T-helper 2 cell treated with Interferon-gamma antibody and Interleukin-4, amounts not matched to agents 100 ng/mL and 5 ng/mL, for 36 hours (primary cell): Measurements from ENCODE around the gene EDIL3. TPM values are rescaled to one million over a fixed set of nuclear protein-coding genes. Genes with fewer than 3 reads are reported as not detected.

Source experiments
- intact Hi-C: fragments of 100-400 bp; cut with micrococcal nuclease; formaldehyde crosslinking; loops from one replicate; pipeline ENCODE4 v1.15.1; 2023
- total RNA-seq: library from RNA; stranded (reverse); gene quantifications from 2 replicates; pipeline ENCODE4 v1.2.3, GENCODE V29; 2022

EDIL3 gene
- total RNA-seq, 1 donor from 2014 or later = not detected

GRCh38 chr5:83972236-83972635 is 412.4 kb downstream of the EDIL3 start:
- intact Hi-C loops = no loop called here

GRCh38 chr5:83967417-83967816 is 417.3 kb downstream of the EDIL3 start:
- intact Hi-C loops = no loop called here

DNA sequence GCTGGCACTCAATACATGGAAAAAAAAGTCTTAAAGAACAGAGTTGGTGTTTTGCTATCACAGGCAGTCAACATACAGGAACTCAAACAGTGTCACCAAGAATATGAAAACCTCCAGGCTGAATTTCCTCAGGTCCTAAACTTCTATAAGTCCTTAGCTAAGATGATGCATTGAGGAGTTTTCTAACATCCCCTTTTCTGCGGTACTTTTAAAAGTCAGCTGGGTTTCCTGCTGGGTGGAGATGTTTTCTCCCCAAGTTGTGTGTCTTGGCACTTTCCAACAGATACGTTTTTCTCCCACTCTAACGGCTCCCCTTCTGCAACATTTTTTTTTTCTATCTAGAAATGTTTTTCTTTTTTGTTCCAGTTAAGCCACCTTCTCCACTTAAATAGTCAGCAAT is 419.2 kb downstream of the EDIL3 start:
- intact Hi-C loops = no loop called here

- intact Hi-C loops = no loop called here
Observed at GRCh38 chr5:83964271-83964670, 420.4 kb downstream of the EDIL3 start.

- intact Hi-C loops = no loop called here
Observed at GRCh38 chr5:83957188-83957587, 427.5 kb downstream of the EDIL3 start.

DNA sequence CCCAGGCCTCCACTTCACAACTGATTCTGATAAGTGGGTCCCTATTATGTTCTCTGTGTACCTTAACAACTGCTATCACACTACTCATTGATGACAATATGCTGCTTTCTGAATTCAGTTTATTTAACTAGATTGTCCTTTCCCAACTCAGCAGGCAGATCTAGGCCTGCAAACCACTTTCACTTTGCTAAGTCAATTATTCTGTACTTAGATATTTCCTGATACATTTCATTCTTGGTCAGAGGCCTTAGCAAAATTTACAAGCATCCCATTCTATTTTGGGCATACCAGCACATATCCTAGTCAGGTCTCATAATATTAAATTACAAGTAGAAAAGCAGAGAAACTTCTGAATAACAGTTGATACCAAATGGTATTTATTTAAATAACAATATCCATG is 428.3 kb downstream of the EDIL3 start:
- intact Hi-C loops = no loop called here

DNA sequence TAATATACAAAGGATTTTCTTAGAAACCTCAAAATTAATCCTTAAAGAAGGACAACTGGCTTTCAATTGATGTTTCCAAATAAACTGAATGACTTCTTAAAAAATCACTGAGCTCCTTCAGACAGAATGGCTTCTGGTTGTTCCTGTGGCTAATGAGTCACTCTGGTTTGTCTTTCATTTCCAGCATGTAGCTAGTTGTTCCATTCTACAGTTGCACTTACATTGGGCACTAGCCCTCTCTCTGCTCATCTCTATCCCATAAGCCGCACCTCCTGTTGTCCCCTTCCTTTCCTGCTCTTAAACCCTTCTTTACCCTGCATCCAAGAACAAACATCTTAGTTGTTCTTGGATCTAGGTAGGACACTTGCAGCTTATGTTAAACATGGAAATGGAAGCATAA is 428.8 kb downstream of the EDIL3 start:
- intact Hi-C loops = no loop called here

- intact Hi-C loops = no loop called here
Observed at GRCh38 chr5:83947763-83948162, 436.9 kb downstream of the EDIL3 start.

- intact Hi-C loops = no loop called here
Observed at GRCh38 chr5:83946516-83946915, 438.2 kb downstream of the EDIL3 start.

DNA sequence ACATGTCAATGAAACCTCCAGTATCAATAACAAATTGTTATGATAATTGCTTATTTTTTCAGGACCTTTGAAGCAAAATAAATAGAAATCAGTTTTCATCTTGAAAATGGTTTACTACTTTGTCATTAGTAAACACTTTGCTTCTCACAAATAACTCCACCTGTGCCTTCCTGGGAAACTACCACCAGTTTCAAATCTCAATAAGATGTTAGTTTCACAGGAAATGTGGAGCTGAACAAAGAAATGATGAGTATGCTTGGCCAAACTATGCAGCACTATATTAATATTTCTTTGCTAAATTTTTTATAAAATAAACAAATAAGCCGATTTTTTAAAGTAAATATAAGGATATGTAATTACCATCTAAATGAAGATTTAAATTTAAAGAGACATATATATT is 442.5 kb downstream of the EDIL3 start:
- intact Hi-C loops = no loop called here

DNA sequence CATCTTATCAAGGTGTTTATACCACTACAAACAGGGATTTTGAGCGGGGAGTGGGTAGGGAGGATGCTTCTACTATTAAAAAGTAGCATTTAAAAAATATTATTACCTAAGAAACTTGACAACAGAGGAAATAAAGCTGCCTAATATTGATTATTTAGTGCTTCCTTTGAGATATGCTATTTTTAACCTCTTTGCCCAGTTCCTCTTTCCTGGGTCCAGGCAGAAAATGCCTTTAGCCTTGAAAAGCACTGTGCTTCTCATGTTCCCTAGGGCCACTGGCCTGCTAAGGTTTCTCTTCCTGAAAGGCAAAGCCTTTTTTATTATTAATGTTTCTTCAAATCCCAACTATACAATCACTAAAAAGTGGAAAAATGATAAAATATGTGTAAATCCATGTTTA is 446.8 kb downstream of the EDIL3 start:
- intact Hi-C loops = no loop called here

GRCh38 chr5:83931969-83932368 is 452.7 kb downstream of the EDIL3 start:
- intact Hi-C loops = no loop called here

DNA sequence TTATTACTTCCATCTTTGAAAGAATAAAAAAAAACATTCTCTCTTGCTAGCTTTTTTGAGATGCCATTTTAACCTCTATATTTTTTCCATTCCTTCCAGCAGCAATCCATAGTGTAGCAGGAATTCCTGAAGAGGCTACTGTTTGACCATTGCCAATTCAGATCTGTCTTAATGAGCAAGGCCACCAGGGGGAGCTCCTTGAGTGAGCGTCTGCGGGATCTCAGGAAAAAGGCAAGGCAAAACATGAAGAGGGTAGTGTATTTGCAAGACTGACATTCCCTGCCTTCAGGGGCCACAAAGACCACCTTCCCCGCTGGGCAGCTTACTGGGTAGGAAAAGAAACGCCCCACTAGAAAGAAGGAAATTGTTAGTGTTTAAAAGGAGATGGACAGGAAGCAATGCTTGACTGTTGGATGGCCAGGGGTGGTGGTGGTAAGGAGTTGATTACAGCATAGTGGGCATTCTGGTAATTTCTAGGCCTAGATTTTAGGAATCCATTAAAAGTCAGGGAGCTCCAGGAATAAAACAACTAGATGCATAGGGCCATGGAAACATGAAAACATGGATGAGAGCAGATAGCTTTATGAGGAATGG is 457.4 kb downstream of the EDIL3 start:
- intact Hi-C loops = no loop called here

DNA sequence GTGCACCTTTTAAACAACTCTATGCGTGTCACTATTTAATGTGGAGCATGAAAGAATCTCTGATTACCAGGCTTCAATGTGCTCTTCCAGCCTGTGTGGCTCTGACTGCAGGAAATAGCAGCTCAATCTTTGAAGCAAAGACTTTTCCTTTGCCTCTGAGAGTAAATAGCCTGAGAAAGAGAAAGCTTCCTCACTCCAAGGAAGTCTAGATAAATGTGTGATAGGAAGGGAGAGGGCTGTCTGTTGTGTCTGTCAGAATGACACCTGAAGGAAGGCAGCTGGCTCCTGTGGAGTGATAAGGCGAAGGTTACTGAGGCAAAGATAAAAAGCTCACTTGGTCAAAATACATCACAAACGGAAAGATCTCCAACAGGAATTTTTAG is 458.7 kb downstream of the EDIL3 start:
- intact Hi-C loops = no loop called here

- intact Hi-C loops = no loop called here
Observed at GRCh38 chr5:83925321-83925954, 459.2 kb downstream of the EDIL3 start.

DNA sequence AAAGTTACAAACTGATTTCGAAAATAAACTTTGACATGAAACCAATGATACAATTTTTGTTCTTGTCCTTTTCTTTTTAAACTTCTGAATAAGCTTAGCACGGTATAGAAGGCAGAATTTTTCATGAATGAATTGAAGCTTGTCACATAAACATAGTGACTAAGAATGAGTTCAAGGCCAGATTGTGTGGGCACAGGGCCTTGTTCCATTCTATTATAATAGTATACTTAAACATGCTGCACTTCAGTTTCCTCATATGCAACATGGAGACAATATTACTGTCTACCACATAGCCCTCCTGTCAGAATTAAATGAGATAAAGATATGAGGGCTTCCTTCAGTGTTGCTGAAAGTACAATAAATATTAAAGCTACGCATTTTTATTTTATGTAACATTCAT is 459.8 kb downstream of the EDIL3 start:
- intact Hi-C loops = no loop called here

- intact Hi-C loops = no loop called here
Observed at GRCh38 chr5:83924171-83924570, 460.5 kb downstream of the EDIL3 start.

DNA sequence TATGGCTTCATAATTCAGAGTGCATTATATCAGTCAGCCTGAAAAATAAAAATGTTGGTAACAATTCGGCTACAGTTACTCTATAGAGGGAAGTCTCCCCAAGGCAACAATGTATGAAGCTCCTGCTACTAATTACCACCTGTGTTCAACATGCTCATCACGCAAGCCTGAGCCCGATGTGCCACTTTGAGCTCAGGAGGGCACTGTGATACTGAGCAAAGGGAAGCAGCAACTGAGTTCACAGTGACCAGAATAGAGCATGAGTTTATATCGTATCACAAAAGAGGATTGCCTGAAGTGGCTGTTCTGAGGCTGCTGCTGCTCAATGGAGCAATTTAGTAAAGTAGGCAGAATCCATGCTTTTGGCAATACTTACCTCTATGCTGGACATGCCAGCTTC is 462.0 kb downstream of the EDIL3 start:
- intact Hi-C loops = no loop called here

- intact Hi-C loops = no loop called here
Observed at GRCh38 chr5:83921666-83922193, 462.9 kb downstream of the EDIL3 start.

DNA sequence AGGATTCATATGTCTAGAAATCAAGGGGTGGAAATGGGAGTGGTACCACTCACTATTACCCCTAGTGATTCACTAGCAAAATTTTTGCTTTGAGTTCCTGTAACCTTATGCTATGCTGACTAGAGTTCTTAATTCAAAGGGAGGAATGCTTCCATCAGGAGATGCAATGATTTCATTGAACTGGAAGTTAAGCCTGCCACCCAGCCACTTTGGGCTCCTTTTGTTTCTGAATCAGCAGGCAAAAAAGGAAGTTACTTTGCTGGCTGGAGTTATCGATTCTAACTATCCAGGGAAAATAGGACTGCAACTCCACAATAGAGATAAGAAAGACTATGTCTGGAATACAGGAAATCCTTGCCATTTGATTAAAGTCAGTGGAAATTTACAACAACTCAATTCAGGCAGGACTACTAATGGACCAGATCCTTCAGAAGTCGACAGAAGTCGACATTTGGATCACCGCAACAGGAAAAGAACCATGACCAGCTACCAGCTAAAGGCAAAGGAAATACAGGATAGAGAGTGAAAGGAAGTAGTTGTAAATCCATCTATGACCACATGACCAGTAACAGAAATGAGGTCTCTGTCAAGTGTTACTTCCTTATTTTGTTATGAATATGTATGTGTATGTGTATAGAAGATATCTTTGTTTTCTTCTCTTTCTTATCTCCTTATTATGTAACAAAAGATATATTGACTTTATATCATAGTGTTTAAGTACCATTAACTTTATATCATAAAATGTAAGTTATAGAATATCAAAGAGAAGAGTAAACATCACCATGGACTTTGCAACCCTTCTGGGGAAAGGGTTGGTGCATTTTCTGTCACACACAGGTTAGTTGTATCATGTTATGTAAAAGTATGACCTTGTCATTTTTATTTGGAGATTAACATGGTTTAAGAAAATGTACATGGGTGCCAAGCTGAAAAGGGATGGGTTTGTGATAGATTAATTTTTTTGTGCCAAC is 465.3 kb downstream of the EDIL3 start:
- intact Hi-C loops = no loop called here

DNA sequence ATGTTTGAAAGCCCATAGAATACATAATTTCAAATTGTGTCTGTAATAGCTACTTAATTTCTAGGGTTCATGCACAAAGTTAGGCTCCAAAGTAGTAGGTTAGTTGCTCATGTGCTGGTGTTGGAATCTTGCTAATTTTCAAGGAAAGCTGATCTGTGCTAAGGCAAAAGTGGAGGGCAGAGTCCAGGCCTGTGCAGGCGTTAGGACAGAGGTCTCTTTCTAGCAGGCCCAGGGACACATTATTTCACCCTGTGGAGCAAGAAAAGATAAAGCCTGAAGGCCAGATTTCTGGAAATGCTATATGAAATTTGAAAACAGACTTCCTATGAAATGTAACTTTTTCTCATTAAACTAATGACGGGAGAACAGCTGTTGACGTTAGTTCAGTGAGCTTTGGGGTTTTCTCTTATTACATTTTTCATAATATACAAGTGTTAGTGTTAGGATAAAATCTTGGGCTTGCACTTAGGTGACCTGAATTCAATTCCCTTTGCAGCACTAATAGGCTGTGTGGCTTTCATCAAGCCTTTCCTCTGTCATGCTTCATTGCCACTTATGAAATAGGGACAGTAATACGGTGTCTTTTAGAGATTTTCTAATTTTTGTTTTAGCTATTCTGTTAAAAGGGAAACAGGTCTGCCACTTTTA is 467.3 kb downstream of the EDIL3 start:
- intact Hi-C loops = no loop called here
